Spleen (tissue), 11 donors: ENCODE results near the gene ST6GALNAC2. TPM values are rescaled to one million over a fixed set of nuclear protein-coding genes. Genes with fewer than 3 reads are reported as not detected.
"Not testable (repeated sequence)": the region's sequence is repeated elsewhere in the genome, so short reads cannot be mapped to it uniquely, and the experiment has no call there.

Experiments
- DNase-seq: peaks from one replicate; pipeline ENCODE4 v3.0.0-alpha.2; 2020
- H3K27ac ChIP-seq, 8 donors: fragments of 200-600 bp; sonication (generic) in 7 of 8; 1 replicate in 4 of 8; 2 replicates in 4 of 8; pipeline versions ENCODE4 v1.5.0 to v1.8.0; 2016 to 2021; ENCODE audit warnings: inconsistent platforms in 4 of 8, mild to moderate bottlenecking in 4 of 8, moderate library complexity in 1 of 8
- H3K27me3 ChIP-seq, 7 donors: fragments of 200-600 bp; sonication (generic) in 6 of 7; replicated peaks in 1 of 7; 1 replicate in 4 of 7; 2 replicates in 3 of 7; pipeline versions ENCODE4 v1.5.0 to v1.8.0; 2016 to 2021; ENCODE audit warnings: inconsistent platforms in 3 of 7, mild to moderate bottlenecking in 1 of 7
- H3K36me3 ChIP-seq, 6 donors: fragments of 200-600 bp; sonication (generic) in 5 of 6; 1 replicate in 4 of 6; 2 replicates in 2 of 6; pipeline versions ENCODE4 v1.5.0 to v1.8.0; 2016 to 2021; ENCODE audit warnings: inconsistent platforms in 2 of 6
- H3K4me1 ChIP-seq, 6 donors: fragments of 200-600 bp; sonication (generic) in 5 of 6; 1 replicate in 3 of 6; 2 replicates in 3 of 6; pipeline versions ENCODE4 v1.5.0 to v1.8.0; 2016 to 2021; ENCODE audit warnings: inconsistent platforms in 3 of 6
- H3K4me3 ChIP-seq, 8 donors: fragments of 200-600 bp; sonication (generic) in 7 of 8; 1 replicate in 4 of 8; 2 replicates in 4 of 8; pipeline versions ENCODE4 v1.5.0 to v1.8.0; 2016 to 2021; ENCODE audit warnings: inconsistent platforms in 4 of 8, mild to moderate bottlenecking in 4 of 8, moderate library complexity in 2 of 8
- H3K9me3 ChIP-seq, 8 donors: fragments of 200-600 bp; sonication (generic) in 7 of 8; 1 replicate in 4 of 8; 2 replicates in 4 of 8; pipeline versions ENCODE4 v1.5.0 to v1.8.0; 2016 to 2021; ENCODE audit warnings: inconsistent platforms in 4 of 8
- POLR2A ChIP-seq, 3 donors: fragments of 450-650 bp; IDR thresholded peaks; one replicate each; pipeline ENCODE4 v1.5.1; 2017; ENCODE audit warnings: antibody characterized with exemption in 3 of 3, mild to moderate bottlenecking in 1 of 3
- POLR2AphosphoS5 ChIP-seq, 3 donors: sonication (generic); formaldehyde crosslinking; IDR thresholded peaks; one replicate each; pipeline ENCODE4 v1.5.1; 2017; ENCODE audit warnings: antibody characterized with exemption in 3 of 3
- WGBS, 5 donors: extraction: QIAGEN DNeasy Blood & Tissue Kit in 3 of 5; methylation state at CpG; one replicate each; pipeline versions ENCODE4 v1.1.5 to v1.1.7; 2013 to 2018; 5-methylcytosine and 5-hydroxymethylcytosine counted together
- intact Hi-C: fragments of 100-400 bp; cut with DNase I; formaldehyde crosslinking; loops from one replicate; pipeline ENCODE4 v1.15.0; 2023; ENCODE audit warnings: low total_unique reads
- polyA plus RNA-seq, 3 donors: library from polyadenylated mRNA; stranded (reverse); fragments of 200-250 nt; gene quantifications; one replicate each; pipeline ENCODE4 v1.2.1, GENCODE V29; 2013
- total RNA-seq, 7 donors: library from RNA; depleted of rRNA in 3 of 7; stranded (reverse); fragments of >200 nt in 3 of 7; fragmentation: NEBNext Ultra II Directional in 4 of 7; extraction: Animal tissue kit (Norgen Biotek cat#: 25700) in 4 of 7; gene quantifications; one replicate each; pipeline versions ENCODE4 v1.1.0 to v1.2.1, GENCODE V29; 2016 to 2021
- TF ChIP-seq, protein P1 (sequence below), 11 experiments: fragments of 200-600 bp in 7 of 11; fragments of 450-650 bp in 4 of 11; sonication (generic) in 4 of 11; IDR thresholded peaks in 8 of 11; conservative IDR thresholded peaks in 3 of 11; 1 replicate in 7 of 11; 2 replicates in 4 of 11; pipeline versions ENCODE4 v1.4.0 to v1.8.0; 2016 to 2021; ENCODE audit warnings: antibody characterized with exemption in 11 of 11, inconsistent platforms in 4 of 11, mild to moderate bottlenecking in 1 of 11
- donor health status: healthy with polysubstance abuse.
- donor health status: DM: no; HTN: no; CAD: no; lungs with moderate emphysema.
- donor health status: DM: no; HTN: no; CAD: no.
- donor health status: Bipolar disorder and iron deficiency.
- donor health status: healthy.
- donor health status: DM: no; HTN: no; CAD: no.
- donor health status: DM: yes; HTN: yes; CAD: no.

The ST6GALNAC2 gene
- total and polyA plus RNA-seq, 10 donors: 1.1 to 15.7 (median 8.7) TPM

DNA sequence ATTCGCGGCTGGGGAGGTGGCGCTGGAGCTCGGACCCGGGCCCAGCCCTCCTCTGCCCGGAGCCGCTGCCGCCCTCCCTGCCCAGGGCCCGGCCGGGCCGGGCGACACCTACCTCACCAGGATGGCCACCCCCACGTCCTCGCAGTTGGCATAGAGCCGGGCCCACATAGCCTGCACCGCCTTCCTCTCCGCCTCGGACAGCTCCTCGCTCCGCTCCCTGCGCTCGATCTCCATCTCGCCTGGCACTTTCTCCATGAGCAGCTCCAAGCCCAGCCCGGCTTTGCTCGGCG, 48.4 kb downstream of the ST6GALNAC2 start:
- DNase-seq: peak; percentile 73
- intact Hi-C loops: no loop called here
- Histone ChIP-seq H3K36me3 (no peaks in the 10 kb centered on the region), H3K27me3 (peaks cover 0 to 55% (median 22%) of the 10 kb centered on the region in 7 donors), H3K4me1 (peaks cover 3 to 71% (median 42%) of the 10 kb centered on the region in 6 donors), H3K27ac (peak overlapping the region in 6 of 8 donors; percentile 43 to 67 (median 59)), H3K4me3 (peak overlapping the region in 7 of 8 donors; percentile 17 to 72 (median 44)), H3K9me3 (no peaks in the 10 kb centered on the region)
- WGBS, 5 donors: 10 to 17% (median 15%) methylated on average over 4 to 26 of the region's 26 CpGs
- TF ChIP-seq POLR2A (IDR thresholded peaks at IDR 0.05) (no peak), POLR2AphosphoS5 (IDR thresholded peaks at IDR 0.05) (no peak)
- TF ChIP-seq, protein P1, sequence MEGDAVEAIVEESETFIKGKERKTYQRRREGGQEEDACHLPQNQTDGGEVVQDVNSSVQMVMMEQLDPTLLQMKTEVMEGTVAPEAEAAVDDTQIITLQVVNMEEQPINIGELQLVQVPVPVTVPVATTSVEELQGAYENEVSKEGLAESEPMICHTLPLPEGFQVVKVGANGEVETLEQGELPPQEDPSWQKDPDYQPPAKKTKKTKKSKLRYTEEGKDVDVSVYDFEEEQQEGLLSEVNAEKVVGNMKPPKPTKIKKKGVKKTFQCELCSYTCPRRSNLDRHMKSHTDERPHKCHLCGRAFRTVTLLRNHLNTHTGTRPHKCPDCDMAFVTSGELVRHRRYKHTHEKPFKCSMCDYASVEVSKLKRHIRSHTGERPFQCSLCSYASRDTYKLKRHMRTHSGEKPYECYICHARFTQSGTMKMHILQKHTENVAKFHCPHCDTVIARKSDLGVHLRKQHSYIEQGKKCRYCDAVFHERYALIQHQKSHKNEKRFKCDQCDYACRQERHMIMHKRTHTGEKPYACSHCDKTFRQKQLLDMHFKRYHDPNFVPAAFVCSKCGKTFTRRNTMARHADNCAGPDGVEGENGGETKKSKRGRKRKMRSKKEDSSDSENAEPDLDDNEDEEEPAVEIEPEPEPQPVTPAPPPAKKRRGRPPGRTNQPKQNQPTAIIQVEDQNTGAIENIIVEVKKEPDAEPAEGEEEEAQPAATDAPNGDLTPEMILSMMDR (IDR thresholded peaks at IDR 0.05 in 8 of 11, conservative IDR thresholded peaks at IDR 0.05 in 3 of 11): no peak

DNA sequence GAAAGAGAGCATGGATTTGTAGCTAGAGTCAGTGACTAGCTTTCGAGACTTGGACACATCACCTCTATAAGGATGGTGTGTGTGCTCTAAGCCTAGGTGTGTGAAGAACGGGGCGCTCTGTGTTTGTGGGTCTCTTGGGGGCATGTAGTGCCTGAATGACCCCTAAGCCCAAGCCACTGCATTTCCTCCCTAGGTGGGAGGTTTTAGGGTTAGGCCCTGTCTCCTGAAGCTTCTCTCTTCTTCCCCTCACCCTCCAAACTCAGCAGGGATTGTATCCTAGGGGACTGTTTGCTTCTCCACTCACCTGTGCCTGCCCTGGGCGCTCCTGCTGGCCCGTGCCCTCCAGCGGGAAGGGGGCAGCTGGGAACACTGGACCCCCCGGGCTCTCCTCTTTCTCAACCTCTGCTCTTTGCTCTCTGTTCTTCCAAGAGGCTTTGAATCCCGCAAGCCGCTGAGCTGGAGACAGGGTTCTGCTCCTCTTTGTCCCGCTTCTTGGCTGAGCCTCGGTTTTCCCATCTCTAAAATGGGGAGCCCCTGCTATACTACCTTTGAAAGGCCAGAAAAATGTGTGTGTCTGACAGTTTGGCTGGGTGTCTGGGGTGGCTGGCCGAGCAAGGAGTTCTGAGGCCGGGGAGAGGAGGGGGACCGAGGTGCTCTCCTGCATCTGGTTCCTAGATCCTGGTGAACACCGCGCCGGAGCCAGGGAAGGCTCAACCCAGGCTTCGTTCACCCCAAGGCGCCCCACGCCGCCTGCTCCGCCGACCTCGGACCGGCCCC, 49.0 kb downstream of the ST6GALNAC2 start:
- DNase-seq: no peak
- Histone ChIP-seq H3K36me3 (no peaks in the 10 kb centered on the region), H3K27ac (peak overlapping the region in 6 of 8 donors; percentile 43 to 67 (median 59)), H3K4me1 (peaks cover 3 to 77% (median 42%) of the 10 kb centered on the region in 6 donors), H3K27me3 (peaks cover 0 to 52% (median 22%) of the 10 kb centered on the region in 7 donors), H3K9me3 (no peaks in the 10 kb centered on the region), H3K4me3 (peak overlapping the region in 7 of 8 donors; percentile 17 to 72 (median 44))
- intact Hi-C loops: no loop called here
- 69 to 83% (median 71%) methylated on average over 17 to 25 of the region's 25 CpGs for WGBS, 5 donors
- TF ChIP-seq POLR2A (IDR thresholded peaks at IDR 0.05): no peak
- no peak for TF ChIP-seq POLR2AphosphoS5 (IDR thresholded peaks at IDR 0.05)
- TF ChIP-seq, protein P1 (IDR thresholded peaks at IDR 0.05 in 8 of 11, conservative IDR thresholded peaks at IDR 0.05 in 3 of 11): no peak

DNA sequence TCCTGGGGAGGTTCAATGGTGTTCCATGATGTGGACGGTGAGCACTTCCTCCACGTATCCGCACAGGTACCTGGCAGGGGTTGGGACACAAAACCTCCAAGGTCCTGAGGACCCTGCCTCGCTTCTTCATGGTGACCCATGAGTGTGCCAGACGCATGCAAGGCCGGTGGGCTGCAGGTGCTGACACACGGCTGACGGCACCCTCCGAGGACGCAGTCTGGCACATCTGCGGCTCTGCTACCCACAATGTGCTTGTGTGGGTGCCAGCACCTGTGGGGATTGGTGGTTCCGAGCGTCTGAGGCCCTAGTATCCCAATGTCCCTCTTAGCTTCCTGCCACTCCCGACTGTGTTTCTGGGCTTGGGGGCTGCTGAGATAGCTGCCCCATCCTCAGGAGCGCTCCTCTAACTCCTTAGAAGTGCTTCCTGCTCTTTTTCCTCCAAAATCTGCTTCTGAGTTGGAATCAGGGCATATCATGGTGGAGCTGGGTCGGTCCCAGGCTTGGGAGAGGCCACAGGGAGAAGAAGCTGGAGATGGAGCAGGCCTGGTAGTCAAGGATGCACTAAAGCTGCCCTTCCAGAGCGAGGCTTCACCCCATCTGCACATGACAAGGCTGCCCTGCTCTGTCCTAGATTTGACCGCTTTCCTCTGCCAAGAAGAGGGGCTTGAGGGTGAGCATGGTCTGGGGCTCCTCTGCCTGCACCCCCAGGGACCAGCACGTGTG, 49.7 kb downstream of the ST6GALNAC2 start:
- intact Hi-C loops: no loop called here
- DNase-seq: no peak
- no peaks in the 10 kb centered on the region for H3K36me3 ChIP-seq
- H3K9me3 ChIP-seq: no peaks in the 10 kb centered on the region
- peak in 1 of 3 donors; percentile 21 for TF ChIP-seq POLR2AphosphoS5 (IDR thresholded peaks at IDR 0.05)
- TF ChIP-seq POLR2A (IDR thresholded peaks at IDR 0.05): no peak
- H3K27ac ChIP-seq: peak overlapping the region in 4 of 8 donors; percentile 24 to 59 (median 36)
- peaks cover 0 to 52% (median 22%) of the 10 kb centered on the region in 7 donors for H3K27me3 ChIP-seq
- 86 to 90% (median 86%) methylated on average over 13 to 19 of the region's 19 CpGs for WGBS, 5 donors
- peak overlapping the region in 1 of 8 donors; percentile 72 for H3K4me3 ChIP-seq
- H3K4me1 ChIP-seq: peaks cover 7 to 79% (median 46%) of the 10 kb centered on the region in 6 donors

DNA sequence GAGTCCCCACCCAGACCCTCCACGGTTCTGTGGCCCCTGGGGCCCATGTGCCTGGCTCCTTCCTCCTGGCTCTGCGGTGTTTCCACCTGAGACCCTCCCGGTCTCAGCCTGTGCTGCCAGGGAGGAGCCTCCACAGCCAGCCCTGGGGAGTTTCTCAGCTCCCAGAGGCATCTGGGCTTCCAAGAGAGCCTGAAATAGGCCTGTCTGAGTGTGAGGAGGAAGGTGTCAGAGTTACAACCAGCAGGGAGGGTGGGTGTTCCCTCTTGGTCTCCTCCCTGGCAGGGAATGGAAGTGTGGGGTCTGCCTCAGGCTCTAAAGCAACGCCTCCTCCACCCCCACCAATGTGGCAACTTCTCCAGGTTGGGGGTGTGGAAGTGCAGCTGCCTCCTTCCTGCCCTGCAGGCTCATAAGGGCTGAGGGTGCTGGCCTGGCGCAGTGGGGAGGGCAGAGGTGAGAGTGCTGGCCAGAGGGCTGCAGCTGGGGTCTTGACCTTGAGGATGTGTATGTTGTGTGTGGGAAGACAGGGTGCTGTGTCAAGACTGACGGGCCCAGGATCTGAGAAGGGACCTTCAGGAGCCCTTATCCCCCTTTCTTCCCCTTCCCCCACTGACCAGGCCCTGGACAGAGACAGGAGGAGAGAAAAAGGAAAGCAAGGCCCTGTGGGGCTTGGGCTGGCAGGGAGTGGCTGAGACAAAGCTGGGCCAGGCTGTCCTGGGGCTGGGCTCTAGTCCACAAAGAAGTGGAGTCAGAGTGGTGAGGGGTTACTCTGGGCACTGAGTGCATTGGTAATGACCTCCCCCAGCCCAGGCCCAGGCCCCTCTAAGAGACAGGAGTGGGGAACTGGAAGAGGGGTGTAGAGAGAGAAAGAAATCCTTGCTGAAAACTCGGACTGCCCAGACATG, 50.6 kb downstream of the ST6GALNAC2 start:
- Histone ChIP-seq H3K27me3 (peaks cover 0 to 43% (median 22%) of the 10 kb centered on the region in 7 donors), H3K36me3 (no peaks in the 10 kb centered on the region), H3K27ac (peak overlapping the region in 4 of 8 donors; percentile 24 to 30 (median 25)), H3K9me3 (no peaks in the 10 kb centered on the region), H3K4me1 (peaks cover 11 to 79% (median 46%) of the 10 kb centered on the region in 6 donors), H3K4me3 (no peak overlapping the region)
- peak in 1 of 3 donors; percentile 37 for TF ChIP-seq POLR2AphosphoS5 (IDR thresholded peaks at IDR 0.05)
- TF ChIP-seq, protein P1 (IDR thresholded peaks at IDR 0.05 in 8 of 11, conservative IDR thresholded peaks at IDR 0.05 in 3 of 11): no peak
- DNase-seq: peak; percentile 51
- WGBS, 5 donors: 63 to 83% (median 66%) methylated on average over 6 to 7 of the region's 7 CpGs
- intact Hi-C loops: no loop called here

DNA sequence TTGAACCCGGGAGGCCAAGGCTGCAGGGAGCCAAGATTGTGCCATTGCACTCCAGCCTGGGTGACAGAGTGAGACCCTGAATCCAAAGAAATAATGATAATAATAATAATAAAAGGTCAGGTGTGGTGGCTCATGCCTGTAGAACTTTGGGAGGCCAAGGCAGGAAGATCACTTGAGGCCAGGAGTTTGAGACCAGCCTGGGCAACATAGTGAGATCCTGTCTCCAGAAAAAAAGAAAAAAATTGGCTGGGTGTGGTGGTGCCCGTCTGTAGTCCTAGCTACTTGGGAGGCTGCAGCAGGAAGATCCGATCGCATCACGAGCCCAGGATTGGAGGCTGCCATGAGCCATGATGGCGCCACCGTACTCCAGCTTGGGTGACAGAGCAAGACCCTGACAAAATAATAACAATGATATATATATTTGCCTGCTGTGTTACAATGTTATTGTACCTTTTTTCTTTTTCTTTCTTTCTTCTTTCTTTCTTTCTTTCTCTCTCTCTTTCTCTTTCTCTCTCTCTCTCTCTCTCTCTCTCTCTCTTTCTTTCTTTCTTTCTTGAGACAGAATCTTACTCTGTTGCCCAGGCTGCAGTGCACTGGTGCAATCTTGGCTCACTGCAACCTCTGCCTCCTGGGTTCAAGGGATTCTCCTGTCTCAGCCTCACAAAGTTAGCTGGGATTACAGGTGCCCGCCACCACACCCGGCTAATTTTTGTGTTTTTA, 51.9 kb downstream of the ST6GALNAC2 start:
- WGBS, 5 donors: 92 to 96% (median 94%) methylated on average over 9 of the region's 9 CpGs
- Histone ChIP-seq H3K4me1 (peaks cover 18 to 79% (median 53%) of the 10 kb centered on the region in 6 donors), H3K27me3 (peaks cover 0 to 30% (median 20%) of the 10 kb centered on the region in 7 donors)
- H3K36me3 ChIP-seq, DNase-seq, H3K9me3 ChIP-seq, intact Hi-C loops, H3K27ac ChIP-seq, H3K4me3 ChIP-seq: not testable (repeated sequence)
